Uterus (tissue), 2 donors: ENCODE results near the gene DPF3.

Experiments used
- CTCF ChIP-seq, 4 experiments: fragments of 200-600 bp in 2 of 4; fragments of 450-650 bp in 2 of 4; sonication (generic) in 2 of 4; IDR thresholded peaks; one replicate each; pipeline ENCODE4 v1.5.1; 2016 to 2019; ENCODE audit warnings: antibody characterized with exemption in 4 of 4, mild to moderate bottlenecking in 2 of 4, moderate library complexity in 1 of 4
- POLR2A ChIP-seq, 2 donors: fragments of 450-650 bp; IDR thresholded peaks; one replicate each; pipeline ENCODE4 v1.6.1; 2016; ENCODE audit warnings: antibody characterized with exemption in 2 of 2, mild to moderate bottlenecking in 1 of 2, moderate library complexity in 1 of 2

GRCh38 chr14:72925815-72926291, 32.0 kb upstream of the DPF3 start:
- no peak for TF ChIP-seq CTCF (IDR thresholded peaks at IDR 0.05)
- no peak for TF ChIP-seq POLR2A (IDR thresholded peaks at IDR 0.05)
